Activated CD4-positive, CD25-positive, alpha-beta regulatory T cell (primary cell): ENCODE results near the gene HLA-B.
"Not testable (repeated sequence)": the region's sequence is repeated elsewhere in the genome, so short reads cannot be mapped to it uniquely, and the experiment has no call there.

Source experiments
- DNase-seq, 4 experiments: peaks; one replicate each; lab custom pipeline; 2025; lab: John Stamatoyannopoulos, UW

HLA-B gene

GRCh38 chr6:31356946-31357466 is at the start of gene HLA-B:
HLA-B (minus strand) TSS chr6:31357179; CDS start chr6:31357158, 21 bp downstream.
- DNase-seq = peak; percentile 68 to 75 (median 69)

GRCh38 chr6:31405996-31406395 is 49.0 kb upstream of the HLA-B start:
- DNase-seq = no peak

GRCh38 chr6:31404061-31404364 is 47.0 kb upstream of the HLA-B start:
- not testable (repeated sequence) for DNase-seq

- peak; percentile 25 to 45 (median 36) for DNase-seq
Measured at GRCh38 chr6:31403283-31404060, 46.5 kb upstream of the HLA-B start, which contains the start of gene MICA. MICA (plus strand) TSS chr6:31403595; CDS start chr6:31403633, 38 bp downstream.

- DNase-seq = no peak
Measured at GRCh38 chr6:31402324-31403282, 45.6 kb upstream of the HLA-B start.

- DNase-seq = no peak
Measured at GRCh38 chr6:31401403-31401802, 44.4 kb upstream of the HLA-B start.

- DNase-seq = peak; percentile 31 to 50 (median 48)
Measured at GRCh38 chr6:31400467-31401289, 43.7 kb upstream of the HLA-B start.

- DNase-seq = peak in 1 of 4 experiments; percentile 31
Measured at GRCh38 chr6:31399589-31400466, 42.8 kb upstream of the HLA-B start.

GRCh38 chr6:31397901-31398525 is 41.0 kb upstream of the HLA-B start:
- no peak for DNase-seq

- DNase-seq = not testable (repeated sequence)
Measured at GRCh38 chr6:31397153-31397499, 40.1 kb upstream of the HLA-B start.

GRCh38 chr6:31396422-31397152 is 39.6 kb upstream of the HLA-B start:
- peak; percentile 62 to 88 (median 72) for DNase-seq

- DNase-seq = no peak
Measured at GRCh38 chr6:31395832-31396231, 38.9 kb upstream of the HLA-B start.

GRCh38 chr6:31394381-31394780 is 37.4 kb upstream of the HLA-B start:
- DNase-seq = no peak

- no peak for DNase-seq
Measured at GRCh38 chr6:31393932-31394331, 37.0 kb upstream of the HLA-B start.

GRCh38 chr6:31389802-31390132 is 32.8 kb upstream of the HLA-B start:
- DNase-seq = not testable (repeated sequence)

- DNase-seq = not testable (repeated sequence)
Measured at GRCh38 chr6:31388916-31389801, 32.2 kb upstream of the HLA-B start.

- no peak for DNase-seq
Measured at GRCh38 chr6:31386977-31387376, 30.0 kb upstream of the HLA-B start.

- DNase-seq = no peak
Measured at GRCh38 chr6:31386099-31386498, 29.1 kb upstream of the HLA-B start.

GRCh38 chr6:31385041-31385440 is 28.1 kb upstream of the HLA-B start:
- no peak for DNase-seq
